ENCODE data around the gene MFAP3L. TPM values are rescaled to one million over a fixed set of nuclear protein-coding genes. Genes with fewer than 3 reads are reported as not detected.

Gene MFAP3L
- polyA plus RNA-seq, 3 donors: 0.82 to 1.5 (median 1.0) TPM

DNA sequence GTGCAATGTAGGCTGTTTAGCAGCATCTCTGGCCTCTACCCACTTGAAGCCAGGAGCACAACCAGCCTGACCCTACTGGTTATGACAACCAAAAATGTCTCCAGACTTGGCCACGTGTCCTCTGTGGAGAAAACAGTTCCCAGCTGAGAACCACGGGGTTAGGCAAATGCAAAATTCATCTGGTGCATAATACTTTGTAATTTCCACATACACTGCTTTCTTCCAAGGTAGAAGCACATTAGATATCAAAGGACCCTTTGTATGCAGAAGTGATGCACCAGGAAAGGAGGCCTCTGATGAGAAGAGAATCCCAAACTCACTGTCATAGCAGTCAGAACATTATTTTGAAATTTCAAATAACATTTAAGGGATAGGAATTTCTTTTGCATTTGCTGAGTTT is 26.3 kb downstream of the MFAP3L start:
- H3K27ac ChIP-seq (ENCODE audit: low read depth, low read length): no peak overlapping the region
- 79 to 86% (median 81%) methylated on average over 2 of the region's 2 CpGs for WGBS, 3 donors

DNA sequence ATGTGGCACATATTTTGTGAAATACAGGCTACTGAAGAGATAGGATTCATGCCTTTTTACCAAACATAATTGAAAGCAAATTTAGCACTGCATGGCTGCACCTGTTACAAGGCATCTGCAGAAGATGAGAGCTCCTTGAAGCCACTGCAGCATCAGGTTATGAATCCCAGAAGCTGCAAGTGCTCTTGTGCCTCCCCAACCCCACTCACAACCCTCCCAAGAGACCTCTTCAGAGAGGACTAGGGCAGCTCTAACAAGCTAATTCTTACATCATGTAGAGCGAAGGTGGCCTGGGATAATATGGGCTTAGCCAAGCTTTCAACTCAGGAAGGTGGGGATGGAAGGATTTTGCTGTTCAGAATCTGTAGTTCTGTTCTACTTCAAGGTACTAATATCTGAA is 27.2 kb downstream of the MFAP3L start:
- 69 to 83% (median 79%) methylated on average over 1 of the region's 1 CpG for WGBS, 3 donors
- no peak overlapping the region for H3K27ac ChIP-seq (ENCODE audit: low read depth, low read length)

DNA sequence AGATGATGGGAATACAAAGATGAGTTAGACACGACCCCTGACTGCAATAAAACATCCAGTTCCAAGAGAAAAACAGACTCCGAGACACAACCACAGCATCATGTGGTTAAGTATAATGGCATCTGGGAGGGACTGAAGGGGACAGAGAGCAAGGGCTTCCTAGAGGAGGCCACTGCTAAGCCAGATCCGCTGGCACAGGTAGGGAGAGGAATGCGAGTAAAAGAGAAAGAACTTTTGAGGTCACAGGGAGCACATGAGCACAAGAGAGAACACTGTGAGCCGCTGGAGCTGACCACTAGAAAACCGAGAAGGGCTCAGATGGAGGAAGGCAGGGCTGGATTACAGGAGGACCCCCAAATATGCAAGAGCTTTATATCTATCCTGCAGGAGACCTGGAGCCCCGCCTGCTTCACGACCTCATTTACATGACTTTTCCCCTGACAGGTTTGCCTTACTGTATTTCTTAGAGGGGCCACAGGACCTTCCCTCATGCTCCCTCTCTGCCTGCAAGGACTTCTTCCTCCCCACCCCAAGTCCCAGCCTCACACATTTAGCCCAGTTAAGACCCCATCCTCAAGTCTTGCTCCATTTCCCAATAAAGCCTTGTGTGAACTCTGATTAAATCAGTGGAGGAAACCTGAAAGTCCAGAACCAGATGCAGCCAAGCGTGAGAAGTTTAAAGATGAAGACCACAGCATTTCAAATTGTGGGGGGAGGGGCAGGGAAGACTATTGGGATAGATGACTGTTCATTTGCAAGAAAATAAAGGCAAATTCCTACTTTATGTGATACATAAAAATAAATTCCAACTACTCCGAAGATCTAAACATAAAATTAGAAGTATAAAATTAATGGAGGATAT is 29.6 kb downstream of the MFAP3L start:
- 78 to 87% (median 83%) methylated on average over 10 of the region's 10 CpGs for WGBS, 3 donors
- no peak overlapping the region for H3K27ac ChIP-seq (ENCODE audit: low read depth, low read length)

DNA sequence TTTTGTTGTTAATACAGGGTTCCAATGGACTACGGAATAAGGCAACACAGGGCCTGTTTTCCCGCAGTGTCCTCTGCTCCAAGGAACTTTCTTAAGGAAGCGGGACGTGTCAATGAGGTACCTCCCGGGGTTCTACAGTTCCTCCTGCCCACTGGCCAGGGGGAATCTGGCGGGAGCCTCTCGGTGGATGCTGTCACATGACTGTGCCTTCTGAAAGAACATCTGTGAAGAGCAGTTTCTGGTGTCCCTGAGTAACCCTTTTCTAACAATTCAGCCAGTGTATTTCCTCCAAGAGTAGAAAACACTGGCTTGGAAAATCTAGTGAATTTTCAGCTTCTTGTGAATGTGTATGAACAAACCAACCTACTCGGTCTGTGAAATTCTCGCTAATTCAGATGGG is 32.7 kb downstream of the MFAP3L start:
- H3K27ac ChIP-seq (ENCODE audit: low read depth, low read length): no peak overlapping the region
- 76 to 83% (median 82%) methylated on average over 9 of the region's 9 CpGs for WGBS, 3 donors

DNA sequence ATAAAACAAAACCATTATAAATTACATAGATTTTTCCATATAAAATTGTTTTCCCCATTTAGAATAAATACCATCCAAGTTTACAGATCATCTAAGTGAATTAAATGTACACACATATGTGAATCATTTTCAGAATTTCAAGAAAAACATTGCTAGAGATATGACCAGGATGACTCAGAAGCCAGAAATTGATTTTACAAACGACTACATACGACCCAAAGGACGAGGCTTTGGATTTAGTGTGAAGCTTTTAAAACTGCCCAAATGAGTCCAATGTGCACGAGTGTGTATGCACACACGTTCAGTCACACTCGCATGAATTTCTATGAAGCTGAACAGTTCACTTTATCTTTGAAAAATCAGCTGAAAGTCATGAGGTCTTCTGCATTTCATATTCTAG is 37.9 kb downstream of the MFAP3L start:
- H3K27ac ChIP-seq (ENCODE audit: low read depth, low read length): no peak overlapping the region
- 58 to 79% (median 76%) methylated on average over 6 of the region's 6 CpGs for WGBS, 3 donors

DNA sequence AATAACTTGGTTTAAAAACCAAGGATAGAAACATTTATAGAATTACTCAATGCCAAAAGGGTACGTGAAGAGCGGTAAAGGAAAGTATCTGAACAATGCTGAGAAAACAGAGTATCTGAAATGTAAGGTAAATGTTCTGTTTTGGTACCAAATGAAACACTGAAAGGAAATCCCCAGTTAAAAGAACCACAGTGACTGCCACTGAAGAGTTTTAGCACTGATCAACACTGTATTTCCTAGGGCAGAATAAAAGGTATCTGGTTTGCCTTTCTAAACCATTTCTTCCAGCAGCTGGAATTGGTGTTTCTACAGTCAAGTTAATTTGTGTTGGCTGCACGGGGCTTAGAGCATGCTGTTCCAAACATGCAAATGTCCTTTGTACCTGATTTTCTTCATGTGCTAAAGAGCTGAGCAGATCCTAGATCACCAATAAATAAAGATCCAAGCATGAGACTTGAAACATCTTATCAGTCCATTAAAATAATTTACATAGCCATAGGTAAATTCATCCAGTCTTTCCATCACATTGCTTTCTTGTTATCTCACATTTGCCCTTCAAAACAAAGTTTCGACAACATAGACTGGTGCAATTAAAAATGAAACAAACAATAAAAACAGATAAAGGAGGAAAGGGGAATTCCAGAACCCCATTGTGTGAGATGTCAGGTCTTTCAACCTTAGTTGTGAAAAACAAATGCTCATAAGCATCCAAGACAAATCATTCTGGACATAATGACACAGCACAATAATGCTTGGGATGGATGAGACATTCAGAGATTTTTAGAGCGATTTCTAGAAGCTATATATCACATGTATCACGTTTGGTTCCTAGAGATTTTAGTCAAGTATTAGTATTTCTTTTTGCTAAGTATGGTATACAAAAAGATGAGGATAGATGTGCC is 38.6 kb downstream of the MFAP3L start:
- WGBS, 3 donors: 76 to 78% (median 78%) methylated on average over 6 of the region's 6 CpGs
- H3K27ac ChIP-seq (ENCODE audit: low read depth, low read length): no peak overlapping the region

DNA sequence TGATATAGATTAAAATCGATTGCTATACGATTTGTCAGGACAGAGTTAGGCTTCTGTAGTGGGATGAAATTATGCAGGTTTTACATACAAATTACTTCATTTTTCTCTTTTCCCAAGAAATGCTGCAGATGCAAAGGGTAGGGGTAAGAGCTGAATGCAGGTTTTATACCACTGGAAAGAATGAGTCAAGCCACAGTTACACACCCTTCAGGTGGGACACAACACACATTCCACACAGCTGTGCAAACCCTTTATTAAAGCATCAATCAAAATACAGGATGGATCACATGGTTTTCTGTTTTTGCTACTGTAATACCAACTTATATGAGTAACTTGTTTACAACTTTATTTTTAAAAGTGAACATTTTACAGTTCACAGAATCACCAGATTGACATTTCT is 39.8 kb downstream of the MFAP3L start:
- no peak overlapping the region for H3K27ac ChIP-seq (ENCODE audit: low read depth, low read length)
- WGBS, 3 donors: 76 to 93% (median 89%) methylated on average over 2 of the region's 2 CpGs

DNA sequence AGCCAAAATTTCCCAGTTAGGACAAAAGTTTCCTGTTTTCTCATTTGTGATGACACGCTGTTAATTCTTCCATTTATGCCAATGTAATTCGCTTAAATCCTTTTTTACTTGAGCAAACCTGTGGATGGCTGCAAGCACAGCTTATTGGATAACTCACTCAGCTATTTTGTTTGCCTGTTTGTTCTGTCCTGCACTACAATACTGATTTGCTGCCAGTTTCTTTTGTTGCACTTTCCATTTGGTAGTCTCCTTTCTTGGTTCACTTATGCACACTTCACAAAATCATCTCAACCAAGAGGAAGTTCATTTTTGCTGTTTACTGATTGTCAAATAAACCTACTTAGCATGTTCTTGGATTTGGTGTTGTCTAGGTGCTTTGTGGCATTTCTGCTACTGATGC is 40.3 kb downstream of the MFAP3L start:
- WGBS, 3 donors: 73 to 84% (median 78%) methylated on average over 2 of the region's 2 CpGs
- H3K27ac ChIP-seq (ENCODE audit: low read depth, low read length): no peak overlapping the region

DNA sequence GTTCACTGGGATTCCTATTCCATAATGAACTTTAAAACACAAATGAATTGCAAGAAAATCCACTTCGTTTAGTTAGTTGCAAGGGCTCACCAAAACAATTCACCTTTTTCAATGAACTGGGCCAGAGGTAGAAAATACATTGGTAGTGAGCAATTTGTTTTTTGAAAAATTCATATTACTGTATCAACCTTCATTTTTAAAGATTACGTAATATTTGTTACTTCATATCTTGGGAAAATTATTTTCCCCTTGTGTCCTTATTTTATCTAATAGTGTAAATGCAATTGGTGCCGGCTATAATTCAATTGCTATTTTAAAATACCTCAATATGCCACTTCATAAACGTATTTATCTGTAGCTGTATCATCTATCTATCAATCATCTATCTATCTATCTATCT is 41.5 kb downstream of the MFAP3L start:
- WGBS, 3 donors: 66 to 70% (median 67%) methylated on average over 4 of the region's 4 CpGs

DNA sequence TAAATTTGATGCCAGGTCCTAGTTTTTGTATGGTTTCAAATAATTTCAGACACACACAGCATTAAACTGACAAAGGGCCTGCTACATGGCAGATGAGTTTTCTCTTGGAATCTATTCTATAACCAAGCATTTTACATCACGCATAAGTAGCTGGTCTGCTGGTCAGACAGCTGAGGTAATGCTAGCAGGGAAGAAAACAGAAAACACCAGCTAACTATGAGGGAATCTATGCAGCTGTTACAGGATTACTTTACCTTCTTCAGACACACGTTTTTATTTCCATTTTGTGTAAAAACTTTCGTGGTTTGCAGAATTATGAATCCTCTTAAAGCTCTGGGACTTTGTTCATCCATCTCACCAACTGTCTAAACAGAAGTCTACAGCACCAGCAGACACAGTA is 42.0 kb downstream of the MFAP3L start:
- 36 to 44% (median 40%) methylated on average over 3 of the region's 3 CpGs for WGBS, 3 donors
- no peak overlapping the region for H3K27ac ChIP-seq (ENCODE audit: low read depth, low read length)

More for the DNA sequence above, 41.5 kb downstream of the MFAP3L start:
- H3K27ac ChIP-seq (ENCODE audit: low read depth, low read length): no peak overlapping the region

DNA sequence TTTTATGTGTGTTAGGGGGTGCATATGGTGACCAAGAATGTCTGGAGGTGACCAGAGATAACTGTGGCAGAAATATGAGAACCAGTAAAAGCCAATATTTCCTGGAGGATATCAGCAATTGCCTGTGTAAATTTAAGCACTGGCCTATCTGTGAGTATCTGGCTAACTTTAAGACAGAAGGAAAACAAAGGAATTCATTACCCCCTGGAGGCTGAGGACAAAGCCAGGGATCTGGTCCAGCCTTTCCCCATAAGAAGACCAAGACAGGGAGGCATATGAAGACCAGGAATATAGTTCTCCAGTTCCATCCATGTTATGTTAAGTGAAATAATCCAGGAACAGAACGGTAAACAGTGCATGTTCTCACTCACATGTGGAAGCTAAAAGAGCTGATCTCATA is 49.2 kb downstream of the MFAP3L start:
- no peak overlapping the region for H3K27ac ChIP-seq (ENCODE audit: low read depth, low read length)
- 67 to 79% (median 72%) methylated on average over 1 of the region's 1 CpG for WGBS, 3 donors

DNA sequence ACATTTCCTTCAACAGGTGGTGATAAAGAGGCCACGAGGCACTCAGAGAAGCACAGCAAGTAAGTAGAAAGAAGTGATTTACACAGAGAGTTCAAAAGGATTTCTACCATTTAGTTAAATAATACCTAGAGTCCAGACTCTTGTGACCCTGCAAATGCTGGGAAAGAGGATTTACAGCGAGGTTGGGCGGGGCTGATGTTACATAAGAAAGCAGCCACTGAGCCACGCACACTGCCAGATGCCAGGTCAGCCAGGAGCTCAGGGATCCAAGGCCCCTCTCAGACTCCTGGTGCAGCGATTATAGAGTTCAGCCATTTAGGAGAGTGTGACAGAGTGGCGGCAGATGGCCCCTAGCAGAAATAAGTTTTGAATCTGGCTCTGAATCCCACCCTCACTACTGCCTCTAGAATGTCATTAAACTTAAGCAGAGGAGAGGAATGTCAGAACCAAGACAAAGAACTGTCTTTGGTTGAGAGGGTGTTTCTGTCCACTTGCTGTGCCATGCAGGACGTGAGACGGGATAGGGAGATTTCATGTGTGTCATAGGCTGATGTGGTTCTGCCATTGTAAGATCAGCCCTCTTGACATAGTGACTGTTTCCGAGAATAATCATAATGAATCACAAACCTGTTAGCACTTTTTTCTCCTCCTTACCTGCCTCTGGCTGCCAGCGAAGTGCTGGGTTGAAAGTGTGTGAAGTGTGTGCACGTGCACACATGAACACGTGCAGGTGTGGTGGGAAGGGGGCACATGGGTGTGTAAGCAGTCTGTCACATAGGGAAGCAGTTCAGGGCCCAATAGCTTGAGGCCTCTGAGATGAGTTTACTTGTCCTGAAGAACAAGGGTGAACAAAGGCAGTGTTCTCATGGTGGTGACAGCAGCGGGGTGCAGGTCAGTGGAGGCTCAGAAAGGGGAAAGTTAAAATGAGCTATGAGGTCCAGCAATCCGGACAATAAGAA is 50.1 kb downstream of the MFAP3L start:
- WGBS, 3 donors: 63 to 77% (median 73%) methylated on average over 14 of the region's 14 CpGs
- no peak overlapping the region for H3K27ac ChIP-seq (ENCODE audit: low read depth, low read length)

DNA sequence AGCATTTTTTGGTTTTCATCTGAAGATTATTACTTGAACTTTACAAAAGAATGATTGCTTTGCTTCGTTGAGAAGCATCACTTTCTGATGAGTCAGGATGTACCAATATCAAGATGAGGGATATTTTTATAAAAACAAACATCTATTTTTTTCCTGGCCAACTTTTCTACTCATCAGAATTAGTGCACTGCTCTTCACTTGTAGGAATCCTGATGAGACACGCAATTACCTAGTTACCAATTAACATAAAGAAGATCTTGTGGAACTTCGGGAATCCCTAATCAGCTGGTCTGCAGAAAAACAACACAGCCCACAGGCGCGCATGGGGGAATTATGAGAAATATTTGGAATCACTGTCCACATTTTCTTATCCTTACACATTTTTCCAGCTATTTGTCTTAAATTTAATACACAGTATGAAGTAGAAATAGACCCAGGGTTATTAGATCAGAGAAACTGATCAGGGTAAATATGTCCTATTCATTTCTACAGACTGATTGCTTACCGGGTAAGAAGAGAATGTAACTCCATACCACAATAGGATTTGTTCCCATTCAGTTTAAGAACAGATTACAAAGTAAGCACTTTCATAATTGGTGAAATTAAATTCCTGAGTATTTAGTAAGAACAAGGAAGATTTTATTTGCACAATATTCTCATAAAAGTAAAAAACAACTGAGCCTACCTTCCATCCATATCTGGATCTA is 50.9 kb downstream of the MFAP3L start:
- WGBS, 3 donors: 70 to 85% (median 80%) methylated on average over 6 of the region's 6 CpGs
- no peak overlapping the region for H3K27ac ChIP-seq (ENCODE audit: low read depth, low read length)

DNA sequence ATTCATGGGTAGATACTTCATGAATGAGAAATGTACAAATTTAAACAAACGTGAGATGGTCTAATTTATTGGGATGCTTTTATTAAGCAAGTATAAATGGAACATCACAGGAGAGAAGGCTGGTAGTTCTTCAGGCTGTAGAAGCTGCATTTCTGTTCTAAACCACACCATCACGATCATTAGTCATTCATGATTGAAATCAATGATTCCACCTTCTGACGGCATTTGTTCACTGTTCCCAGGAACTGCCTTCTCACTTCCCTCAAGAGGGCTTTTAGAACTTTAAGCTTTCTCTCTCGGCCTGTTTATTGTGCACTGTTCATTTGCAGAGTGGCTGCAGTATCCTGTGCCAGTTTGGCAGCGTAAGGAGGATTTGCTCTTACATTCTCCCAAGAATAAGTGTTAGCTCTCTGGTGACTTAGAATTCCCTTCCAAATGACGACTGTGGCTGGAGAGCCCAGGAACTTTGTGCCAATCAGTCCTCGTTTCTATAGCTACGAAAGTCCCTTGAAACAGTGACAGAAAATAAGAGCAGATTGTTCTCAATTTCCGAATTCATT is 54.7 kb downstream of the MFAP3L start:
- no peak overlapping the region for H3K27ac ChIP-seq (ENCODE audit: low read depth, low read length)
- 35 to 77% (median 75%) methylated on average over 9 of the region's 9 CpGs for WGBS, 3 donors

DNA sequence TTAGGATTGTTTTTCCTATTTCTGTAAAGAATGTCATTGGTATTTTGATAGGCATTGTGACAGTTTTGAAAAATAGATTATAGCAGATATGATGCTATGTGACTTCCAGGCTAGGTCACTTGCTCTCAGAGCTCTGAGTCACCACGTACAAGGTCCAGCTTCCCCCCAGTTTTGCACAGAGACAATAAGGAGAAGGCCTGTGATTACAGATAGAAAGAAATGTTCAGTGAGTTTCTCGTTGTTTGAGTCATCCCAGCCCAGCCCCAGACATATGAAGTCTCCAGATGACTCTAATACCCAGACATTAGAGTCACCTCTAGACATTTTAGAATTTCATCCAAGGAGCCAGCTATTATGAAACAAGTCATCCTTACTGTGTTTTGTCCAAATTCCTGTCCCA is 57.2 kb downstream of the MFAP3L start:
- WGBS, 3 donors: 60 to 72% (median 67%) methylated on average over 2 of the region's 2 CpGs
- H3K27ac ChIP-seq (ENCODE audit: low read depth, low read length): no peak overlapping the region

DNA sequence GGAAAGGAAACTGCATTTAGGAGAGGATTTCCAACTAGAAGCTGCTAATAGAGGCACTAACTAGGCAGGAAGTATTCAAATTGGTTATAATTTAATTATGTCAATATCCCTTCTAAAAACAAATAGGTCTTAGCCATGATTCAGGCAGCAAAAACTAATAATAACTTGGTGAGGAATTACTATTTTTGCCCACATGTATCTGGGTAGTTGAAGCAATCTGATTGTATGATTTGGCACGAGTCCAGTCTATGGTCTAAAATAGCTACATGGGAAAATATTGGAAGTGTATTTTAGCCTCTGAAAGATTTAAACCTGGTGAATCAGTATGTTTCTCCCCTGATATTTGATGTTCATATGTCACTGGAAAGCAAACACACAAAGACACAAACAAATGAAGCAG is 62.2 kb downstream of the MFAP3L start:
- H3K27ac ChIP-seq (ENCODE audit: low read depth, low read length): no peak overlapping the region
- 17 to 44% (median 19%) methylated on average over 1 of the region's 1 CpG for WGBS, 3 donors

DNA sequence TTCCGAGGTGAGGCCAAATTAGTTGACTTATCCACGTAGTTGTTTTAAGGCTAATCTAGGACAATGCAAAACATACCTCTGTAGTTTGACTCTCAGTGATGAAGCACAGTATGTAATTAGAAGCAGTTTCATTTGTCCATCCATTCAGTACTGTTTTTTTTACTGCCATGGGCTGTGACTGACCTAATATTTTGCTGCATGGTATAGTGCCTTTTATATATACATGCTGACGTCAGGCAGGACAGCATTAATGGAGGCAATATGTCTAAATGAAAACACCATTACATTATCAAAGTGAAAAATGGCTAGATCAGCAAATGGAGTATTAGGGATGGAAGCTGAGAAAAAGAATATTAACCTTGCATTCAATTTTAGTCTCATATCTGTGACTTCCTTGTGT is 66.9 kb downstream of the MFAP3L start:
- 60 to 79% (median 71%) methylated on average over 3 of the region's 3 CpGs for WGBS, 3 donors
- H3K27ac ChIP-seq (ENCODE audit: low read depth, low read length): no peak overlapping the region

Measured in adipose tissue (tissue), 3 donors.